Heart right ventricle (tissue), 16 donors: ENCODE data around the gene TMEM50A. TPM values are rescaled to one million over a fixed set of nuclear protein-coding genes. Genes with fewer than 3 reads are reported as not detected.
"Not testable (repeated sequence)": the region's sequence is repeated elsewhere in the genome, so short reads cannot be mapped to it uniquely, and the experiment has no call there.

Experiments used
- ATAC-seq, 8 donors: fragments of 200-7000 bp; cut with Tn5 transposase; one replicate each; pipeline ENCODE4 v1.9.1; 2020; ENCODE audit warnings: mild to moderate bottlenecking in 8 of 8, moderate library complexity in 8 of 8, moderate number of reproducible peaks in 1 of 8
- DNase-seq, 2 donors: peaks; one replicate each; pipeline ENCODE4 v3.0.0-alpha.2; 2020
- H3K27ac ChIP-seq, 10 donors: fragments of 200-600 bp; sonication (generic) in 2 of 10; one replicate each; pipeline versions ENCODE4 v1.5.0 to v1.8.0; 2020 to 2022; ENCODE audit warnings: mild to moderate bottlenecking in 3 of 10
- H3K27me3 ChIP-seq, 7 donors: fragments of 200-600 bp; one replicate each; pipeline ENCODE4 v1.8.0; 2021 to 2022; ENCODE audit warnings: mild to moderate bottlenecking in 2 of 7
- H3K36me3 ChIP-seq, 9 donors: fragments of 200-600 bp; sonication (generic) in 1 of 9; one replicate each; pipeline versions ENCODE4 v1.5.0 to v1.8.0; 2020 to 2022; ENCODE audit warnings: mild to moderate bottlenecking in 2 of 9
- H3K4me1 ChIP-seq, 9 donors: fragments of 200-600 bp; sonication (generic) in 1 of 9; one replicate each; pipeline versions ENCODE4 v1.5.0 to v1.8.0; 2020 to 2022; ENCODE audit warnings: mild to moderate bottlenecking in 4 of 9
- H3K4me3 ChIP-seq, 10 donors: fragments of 200-600 bp; sonication (generic) in 2 of 10; one replicate each; pipeline versions ENCODE4 v1.5.0 to v1.8.0; 2020 to 2022; ENCODE audit warnings: mild to moderate bottlenecking in 7 of 10, moderate library complexity in 2 of 10
- H3K9me3 ChIP-seq, 11 donors: fragments of 200-600 bp in 10 of 11; sonication (generic) in 2 of 11; one replicate each; pipeline versions ENCODE4 v1.5.0 to v1.8.0; 2013 to 2022; ENCODE audit warnings: mild to moderate bottlenecking in 2 of 11, control low read depth in 1 of 11, moderate library complexity in 1 of 11
- WGBS, 2 donors: extraction: QIAGEN DNeasy Blood & Tissue Kit; methylation state at CpG; one replicate each; pipeline ENCODE4 v1.1.7; 2013; ENCODE audit warnings: inconsistent platforms in 1 of 2; 5-methylcytosine and 5-hydroxymethylcytosine counted together
- intact Hi-C, 10 donors: fragments of 100-400 bp; cut with DNase I; formaldehyde crosslinking; loops; one replicate each; pipeline versions ENCODE4 v1.11.1 to v1.14.2; 2022
- polyA plus RNA-seq, 2 donors: library from polyadenylated mRNA; stranded (reverse); fragments of 200-250 nt; gene quantifications; one replicate each; pipeline ENCODE4 v1.2.3, GENCODE V29; 2013
- total RNA-seq, 10 donors: library from RNA; stranded (reverse); fragmentation: NEBNext Ultra II Directional in 3 of 10; extraction: Animal tissue kit (Norgen Biotek cat#: 25700) in 3 of 10; gene quantifications; one replicate each; pipeline versions ENCODE4 v1.2.1 to v1.2.4, GENCODE V29; 2021 to 2023
- TF ChIP-seq, protein P1 (sequence below), 9 donors: fragments of 200-600 bp; sonication (generic) in 2 of 9; IDR thresholded peaks; one replicate each; pipeline versions ENCODE4 v1.5.0 to v1.8.0; 2021 to 2022; ENCODE audit warnings: antibody characterized with exemption in 9 of 9, mild to moderate bottlenecking in 5 of 9, moderate library complexity in 1 of 9
- donor health status: Arrhythmogenic right ventricular cardiomyopathy.
- donor health status: ischemic (EF 13 %, LVEDD 7.1; RV severe dilation, severe dysfunction).
- donor health status: healthy with polysubstance abuse.
- donor health status: DM: no; HTN: yes; CAD: no.
- donor health status: DM: no; HTN: no; CAD: no.
- donor health status: ischemic (EF 25% LVEDD 6.9; RV normal size, moderate dysfunction).
- donor health status: ischemic (EF 25% LVEDD 5.7; RV mildly dilated, moderate dysfunction).
- donor health status: healthy.
- donor health status: DM: yes; HTN: yes; CAD: no.
- donor health status: Ischemic cardiomyopathy.
- donor health status: ischemic (EF 35%, LVEDD 5.7; RV mildly dilated, moderate dysfunction).
- donor health status: nonischemic (EF 11% LVEDD 7.7; RV severe dilation, severe dysfunction).
- donor health status: DM: yes; HTN: yes; CAD: no.
- donor health status: PGD.
- donor health status: ischemic (EF 29% LVEDD 5.4; RV normal size, mild dysfunction).
- donor health status: nonischemic (EF 23%, LVEDD 6.1; RV moderate dilation, normal function).

Gene TMEM50A
- total and polyA plus RNA-seq, 12 donors, result 69.2 to 128 (median 88.8) TPM

DNA sequence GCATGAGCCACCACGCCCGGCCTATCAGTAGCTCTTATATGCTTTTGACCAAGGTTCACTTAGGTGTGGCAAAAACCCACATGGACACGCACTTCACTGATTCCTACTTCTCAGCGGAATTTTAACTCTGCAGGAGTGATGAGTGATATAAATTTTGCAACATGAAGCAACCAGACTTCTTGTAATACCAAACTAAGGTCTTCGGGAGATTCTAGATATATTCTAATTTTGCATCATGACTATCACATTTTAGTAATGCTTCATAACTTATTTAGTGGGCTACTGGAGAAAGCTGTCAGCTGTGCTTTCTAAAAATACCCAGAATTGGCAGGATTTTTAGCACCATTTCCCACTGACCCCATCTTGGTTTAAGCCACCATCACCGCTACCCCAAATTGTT lies 54.7 kb downstream of the TMEM50A start:
- Histone ChIP-seq H3K4me1 (peaks cover 0 to 3% (median 0%) of the 10 kb centered on the region in 9 donors), H3K4me3 (no peak overlapping the region), H3K36me3 (no peaks in the 10 kb centered on the region), H3K27me3 (no peaks in the 10 kb centered on the region), H3K27ac (no peak overlapping the region), H3K9me3 (no peaks in the 10 kb centered on the region)
- 91 to 95% methylated on average over 6 of the region's 6 CpGs for WGBS, 2 donors
- intact Hi-C loops, result no loop called here
- no peak for DNase-seq
- no peak for ATAC-seq
- TF ChIP-seq, protein P1, sequence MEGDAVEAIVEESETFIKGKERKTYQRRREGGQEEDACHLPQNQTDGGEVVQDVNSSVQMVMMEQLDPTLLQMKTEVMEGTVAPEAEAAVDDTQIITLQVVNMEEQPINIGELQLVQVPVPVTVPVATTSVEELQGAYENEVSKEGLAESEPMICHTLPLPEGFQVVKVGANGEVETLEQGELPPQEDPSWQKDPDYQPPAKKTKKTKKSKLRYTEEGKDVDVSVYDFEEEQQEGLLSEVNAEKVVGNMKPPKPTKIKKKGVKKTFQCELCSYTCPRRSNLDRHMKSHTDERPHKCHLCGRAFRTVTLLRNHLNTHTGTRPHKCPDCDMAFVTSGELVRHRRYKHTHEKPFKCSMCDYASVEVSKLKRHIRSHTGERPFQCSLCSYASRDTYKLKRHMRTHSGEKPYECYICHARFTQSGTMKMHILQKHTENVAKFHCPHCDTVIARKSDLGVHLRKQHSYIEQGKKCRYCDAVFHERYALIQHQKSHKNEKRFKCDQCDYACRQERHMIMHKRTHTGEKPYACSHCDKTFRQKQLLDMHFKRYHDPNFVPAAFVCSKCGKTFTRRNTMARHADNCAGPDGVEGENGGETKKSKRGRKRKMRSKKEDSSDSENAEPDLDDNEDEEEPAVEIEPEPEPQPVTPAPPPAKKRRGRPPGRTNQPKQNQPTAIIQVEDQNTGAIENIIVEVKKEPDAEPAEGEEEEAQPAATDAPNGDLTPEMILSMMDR (IDR thresholded peaks at IDR 0.05), result no peak

- H3K9me3 ChIP-seq, H3K4me3 ChIP-seq, H3K27me3 ChIP-seq, H3K36me3 ChIP-seq, DNase-seq, intact Hi-C loops, H3K4me1 ChIP-seq, H3K27ac ChIP-seq: not testable (repeated sequence)
- 45 to 50% methylated on average over 2 to 3 of the region's 10 CpGs for WGBS, 2 donors
- ATAC-seq, result peak in 6 of 8 donors; percentile 39 to 80 (median 52)
Observed at GRCh38 chr1:25397549-25397948, 59.4 kb downstream of the TMEM50A start.

DNA sequence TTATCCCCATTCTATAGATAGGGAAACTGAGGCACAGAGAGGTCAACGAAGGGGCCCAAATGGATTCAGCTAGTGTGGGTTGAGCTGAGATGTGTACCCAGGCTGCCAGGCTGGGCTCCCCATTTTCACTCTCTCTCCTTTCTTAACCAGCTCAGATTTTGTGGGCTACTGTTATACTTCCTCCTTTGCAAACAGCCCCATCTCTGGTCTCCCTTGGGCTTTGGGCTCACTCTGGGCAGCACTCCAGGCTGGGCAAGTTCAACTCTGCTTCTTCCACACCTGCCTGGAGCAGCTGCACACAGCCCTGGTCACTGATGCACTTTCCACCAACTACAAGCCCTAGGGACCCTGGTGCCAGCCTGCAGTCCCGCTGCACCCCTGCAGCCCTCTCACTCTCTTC lies 59.9 kb downstream of the TMEM50A start:
- no CpG with 5 or more reads among the region's 2 CpGs for WGBS, 2 donors
- intact Hi-C loops, result not testable (repeated sequence)

GRCh38 chr1:25402947-25403803 lies 65.0 kb downstream of the TMEM50A start:
- TF ChIP-seq, protein P1 (IDR thresholded peaks at IDR 0.05), result peak in 7 of 9 donors; percentile 30 to 50 (median 40)
- H3K27ac ChIP-seq, H3K36me3 ChIP-seq, H3K9me3 ChIP-seq, H3K4me3 ChIP-seq, DNase-seq, H3K4me1 ChIP-seq, H3K27me3 ChIP-seq: not testable (repeated sequence)
- intact Hi-C loops, result loop anchor here in 8 of 10 donors (2.0 to 10.0 kb wide), 5 partner anchors 112 to 122 kb away; no protein-coding TSS in a partner anchor
- ATAC-seq, result peak; percentile 23 to 76 (median 70)
- WGBS, 2 donors, result 21 to 25% methylated on average over 5 to 6 of the region's 8 CpGs

More for the DNA sequence above, 59.9 kb downstream of the TMEM50A start:
- H3K4me3 ChIP-seq, H3K36me3 ChIP-seq, H3K4me1 ChIP-seq, H3K9me3 ChIP-seq, H3K27me3 ChIP-seq, H3K27ac ChIP-seq, DNase-seq, ATAC-seq: not testable (repeated sequence)

GRCh38 chr1:25405731-25406305 lies 67.7 kb downstream of the TMEM50A start:
- ATAC-seq, H3K4me1 ChIP-seq, H3K4me3 ChIP-seq, H3K27ac ChIP-seq, H3K36me3 ChIP-seq, H3K27me3 ChIP-seq, H3K9me3 ChIP-seq, DNase-seq: not testable (repeated sequence)
- WGBS, 2 donors, result 72 to 88% methylated on average over 8 to 10 of the region's 12 CpGs
- intact Hi-C loops, result loop anchor here in 3 of 10 donors (10.0 kb wide), 2 partner anchors 109 to 119 kb away; no protein-coding TSS in a partner anchor

DNA sequence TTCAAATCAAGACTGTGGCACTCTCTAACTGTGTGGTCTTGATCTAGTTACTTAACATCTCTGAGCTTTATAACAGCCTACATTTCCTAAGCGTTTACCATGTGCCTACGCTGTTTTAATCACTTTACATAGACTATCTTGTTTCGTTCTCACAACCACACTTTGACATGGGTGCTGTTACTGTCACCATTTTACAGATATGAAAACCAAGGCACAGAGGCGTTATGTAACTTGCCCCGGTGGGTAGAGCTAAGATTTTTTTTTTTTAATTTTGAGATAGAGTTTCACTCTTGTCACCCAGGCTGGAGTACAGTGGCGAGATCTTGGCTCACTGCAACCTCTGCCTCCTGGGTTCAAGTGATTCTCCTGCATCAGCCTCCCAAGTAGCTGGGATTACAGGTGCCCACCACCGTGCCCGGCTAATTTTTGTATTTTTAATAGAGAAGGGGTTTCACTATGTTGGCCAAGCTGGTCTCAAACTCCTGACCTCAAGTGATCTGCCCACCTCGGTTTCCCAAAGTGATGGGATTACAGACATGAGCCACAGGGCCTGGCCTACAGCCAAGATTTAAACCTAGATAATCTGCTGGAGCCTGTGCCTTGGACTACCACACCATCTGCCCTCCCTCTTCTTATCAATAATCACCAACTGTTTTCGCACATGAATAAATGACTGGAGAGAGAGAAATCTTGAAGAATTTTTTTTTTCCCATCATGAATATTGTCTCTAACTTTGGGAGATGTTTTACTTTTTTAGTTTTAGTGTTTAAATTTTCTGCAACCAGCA lies 71.7 kb downstream of the TMEM50A start:
- not testable (repeated sequence) for ATAC-seq, H3K27ac ChIP-seq, DNase-seq, H3K9me3 ChIP-seq, H3K4me1 ChIP-seq, H3K4me3 ChIP-seq, H3K27me3 ChIP-seq, H3K36me3 ChIP-seq
- 86 to 89% methylated on average over 8 to 10 of the region's 10 CpGs for WGBS, 2 donors
- intact Hi-C loops, result loop anchor here in 4 of 10 donors (5.0 to 10.0 kb wide), 3 partner anchors 105 to 123 kb away; no protein-coding TSS in a partner anchor
